ENCODE data around the gene ENO3.
"Not testable (repeated sequence)": the region's sequence is repeated elsewhere in the genome, so short reads cannot be mapped to it uniquely, and the experiment has no call there.

GRCh38 chr17:4906642-4907041 is 44.3 kb upstream of the ENO3 start:
- not testable (repeated sequence) for TF ChIP-seq CTCF, POLR2A (IDR thresholded peaks at IDR 0.05)

Measured in esophagus squamous epithelium (tissue), 4 donors.